H1 (cell line): ENCODE results near the gene RHOT1. TPM values are rescaled to one million over a fixed set of nuclear protein-coding genes. Genes with fewer than 3 reads are reported as not detected.
"Not testable (repeated sequence)": the region's sequence is repeated elsewhere in the genome, so short reads cannot be mapped to it uniquely, and the experiment has no call there.

Experiments used
- CTCF ChIA-PET: fragments of 300-600 bp; sonication (Branson Sonifier 250); formaldehyde crosslinking; loops from one replicate; lab custom pipeline; 2021; ENCODE audit not compliant: partially characterized antibody; lab: Charles Lee
- POLR2A ChIA-PET: fragments of 300-600 bp; sonication (Branson Sonifier 250); formaldehyde crosslinking; loops from one replicate; lab custom pipeline; 2021; ENCODE audit warnings: inconsistent platforms; ENCODE audit not compliant: partially characterized antibody; lab: Charles Lee
- DNase-seq, 2 experiments: peaks; one replicate each; pipeline versions ENCODE4 v3.0.0 to v3.0.0-alpha.2; 2010 to 2022; ENCODE audit warnings: low spot score in 2 of 2, low read depth in 1 of 2, mixed read lengths in 1 of 2
- FAIRE-seq: peaks from 2 replicates; lab custom pipeline; 2011; peaks lifted over from hg19 to GRCh38; lab: Jason Lieb, UNC
- H2AFZ ChIP-seq: 2 replicates; pipeline ENCODE4 v1.8.1; 2012; ENCODE audit warnings: low read length, inconsistent platforms
- H2AK5ac ChIP-seq: 2 replicates; pipeline ENCODE4 v1.6.1; 2013; ENCODE audit warnings: low read depth, low read length
- H2BK120ac ChIP-seq: replicated peaks from 2 replicates; pipeline ENCODE3; 2013; ENCODE audit warnings: low read depth, low read length, inconsistent platforms
- H2BK12ac ChIP-seq: 2 replicates; pipeline ENCODE4 v1.6.1; 2013; ENCODE audit warnings: low read depth, low read length
- H2BK15ac ChIP-seq: 2 replicates; pipeline ENCODE4 v1.6.1; 2013; ENCODE audit warnings: low read length
- H2BK20ac ChIP-seq: 2 replicates; pipeline ENCODE4 v1.6.1; 2013; ENCODE audit warnings: low read length
- H2BK5ac ChIP-seq: 2 replicates; pipeline ENCODE4 v1.6.1; 2013; ENCODE audit warnings: low read depth, low read length
- H3K14ac ChIP-seq: 2 replicates; pipeline ENCODE4 v1.6.1; 2013; ENCODE audit warnings: inconsistent platforms; ENCODE audit not compliant: insufficient read length
- H3K18ac ChIP-seq: 2 replicates; pipeline ENCODE4 v1.6.1; 2013; ENCODE audit warnings: low read length; ENCODE audit errors: extremely low read depth
- H3K23ac ChIP-seq: 2 replicates; pipeline ENCODE4 v1.6.1; 2013; ENCODE audit warnings: inconsistent platforms; ENCODE audit not compliant: insufficient read length
- H3K23me2 ChIP-seq: 2 replicates; pipeline ENCODE4 v1.6.1; 2013; ENCODE audit warnings: low read depth, low read length
- H3K27ac ChIP-seq: 2 replicates; pipeline ENCODE4 v1.6.1; 2011; ENCODE audit warnings: low read depth, low read length, inconsistent platforms
- H3K27me3 ChIP-seq, 4 experiments: replicated peaks in 1 of 4; 1 replicate in 1 of 4; 2 replicates in 3 of 4; pipeline versions ENCODE4 v1.6.1 to v1.8.1; 2011 to 2013; ENCODE audit warnings: low read length in 3 of 4, mild to moderate bottlenecking in 3 of 4, inconsistent platforms in 2 of 4, mixed read lengths in 2 of 4, moderate library complexity in 1 of 4; ENCODE audit not compliant: control insufficient read depth in 3 of 4, insufficient read depth in 3 of 4; ENCODE audit errors: extremely low read depth in 1 of 4
- H3K36me3 ChIP-seq, 4 experiments: 2 replicates each; pipeline versions ENCODE4 v1.6.1 to v1.8.1; 2011 to 2013; ENCODE audit warnings: mild to moderate bottlenecking in 4 of 4, low read length in 3 of 4, moderate library complexity in 2 of 4, control low read depth in 1 of 4, inconsistent platforms in 1 of 4; ENCODE audit not compliant: insufficient read depth in 4 of 4, control insufficient read depth in 2 of 4
- H3K4ac ChIP-seq: replicated peaks from 2 replicates; pipeline ENCODE3; 2013; ENCODE audit warnings: low read length, low read depth, mixed read lengths, inconsistent platforms; ENCODE audit not compliant: insufficient read length
- H3K4me1 ChIP-seq, 4 experiments: replicated peaks in 1 of 4; 1 replicate in 1 of 4; 2 replicates in 3 of 4; pipeline versions ENCODE4 v1.6.1 to v1.8.1; 2011 to 2013; ENCODE audit warnings: low read length in 3 of 4, inconsistent platforms in 2 of 4, mixed read lengths in 1 of 4; ENCODE audit not compliant: insufficient read depth in 4 of 4, control insufficient read depth in 3 of 4
- H3K4me2 ChIP-seq, 2 experiments: 2 replicates each; pipeline versions ENCODE4 v1.6.1 to v1.8.1; 2011 to 2013; ENCODE audit warnings: low read depth in 2 of 2, low read length in 2 of 2, control low read depth in 1 of 2, inconsistent platforms in 1 of 2, mild to moderate bottlenecking in 1 of 2; ENCODE audit not compliant: insufficient read depth in 1 of 2
- H3K4me3 ChIP-seq, 4 experiments: fragments of 200-600, 300-600 bp in 1 of 4; sonication (generic), shearing (Covaris generic), sonication (Bioruptor Twin) in 1 of 4; 2 replicates each; pipeline versions ENCODE4 v1.5.1 to v1.8.1; 2011 to 2016; ENCODE audit warnings: low read length in 4 of 4, low read depth in 3 of 4, control low read depth in 2 of 4, inconsistent platforms in 2 of 4, mild to moderate bottlenecking in 2 of 4, mixed read lengths in 1 of 4, moderate library complexity in 1 of 4; ENCODE audit not compliant: insufficient read depth in 2 of 4; ENCODE audit errors: extremely low read depth in 1 of 4
- H3K56ac ChIP-seq: replicated peaks from 2 replicates; pipeline ENCODE3; 2013; ENCODE audit warnings: low read depth, mild to moderate bottlenecking, mixed read lengths, low read length, inconsistent platforms; ENCODE audit not compliant: insufficient read length
- H3K79me1 ChIP-seq: 2 replicates; pipeline ENCODE4 v1.6.1; 2013; ENCODE audit warnings: low read depth, low read length, control low read depth
- H3K79me2 ChIP-seq, 2 experiments: 2 replicates each; pipeline versions ENCODE4 v1.6.1 to v1.8.1; 2012 to 2013; ENCODE audit warnings: low read length in 2 of 2, mild to moderate bottlenecking in 2 of 2, inconsistent platforms in 1 of 2; ENCODE audit not compliant: insufficient read depth in 2 of 2, control insufficient read depth in 1 of 2
- H3K9ac ChIP-seq, 4 experiments: replicated peaks in 1 of 4; 1 replicate in 1 of 4; 2 replicates in 3 of 4; pipeline versions ENCODE4 v1.6.1 to v1.8.1; 2011 to 2013; ENCODE audit warnings: low read depth in 3 of 4, low read length in 3 of 4, control low read depth in 2 of 4, mild to moderate bottlenecking in 2 of 4, moderate library complexity in 2 of 4, inconsistent platforms in 1 of 4; ENCODE audit errors: extremely low read depth in 1 of 4
- H3K9me3 ChIP-seq, 2 experiments: 2 replicates each; pipeline versions ENCODE4 v1.6.1 to v1.8.1; 2012 to 2013; ENCODE audit warnings: mild to moderate bottlenecking in 2 of 2, moderate library complexity in 2 of 2, control low read depth in 1 of 2, inconsistent platforms in 1 of 2, low read depth in 1 of 2, low read length in 1 of 2, mixed read lengths in 1 of 2; ENCODE audit not compliant: insufficient read depth in 2 of 2
- H4K20me1 ChIP-seq, 2 experiments: replicated peaks in 1 of 2; 2 replicates each; pipeline versions ENCODE3 to v1.8.1; 2011 to 2013; ENCODE audit warnings: inconsistent platforms in 2 of 2, low read length in 2 of 2, mild to moderate bottlenecking in 1 of 2; ENCODE audit not compliant: insufficient read depth in 2 of 2, control insufficient read depth in 1 of 2
- H4K5ac ChIP-seq: 2 replicates; pipeline ENCODE4 v1.6.1; 2013; ENCODE audit warnings: low read length, low read depth, mixed read lengths, inconsistent platforms; ENCODE audit not compliant: insufficient read length
- H4K8ac ChIP-seq: 2 replicates; pipeline ENCODE4 v1.8.0; 2013; ENCODE audit warnings: mild to moderate bottlenecking, moderate library complexity, low read length, inconsistent platforms; ENCODE audit not compliant: insufficient read depth; ENCODE audit errors: extremely low read depth
- H4K91ac ChIP-seq: replicated peaks from 2 replicates; pipeline ENCODE3; 2013; ENCODE audit warnings: low read length, mixed read lengths, inconsistent platforms; ENCODE audit not compliant: insufficient read length
- WGBS, 2 experiments: shearing (Covaris generic) in 1 of 2; methylation state at CpG; one replicate each; pipeline versions ENCODE4 v1.1.6 to v1.1.7; 2013 to 2015; ENCODE audit warnings: low lambda C conversion rate in 2 of 2, mixed read lengths in 2 of 2, inconsistent platforms in 1 of 2, low coverage in 1 of 2, missing lambda C conversion rate in 1 of 2; ENCODE audit not compliant: insufficient replicate concordance in 2 of 2, insufficient coverage in 1 of 2, insufficient read length in 1 of 2; ENCODE audit errors: extremely low coverage in 1 of 2, missing lambda C conversion rate in 1 of 2; 5-methylcytosine and 5-hydroxymethylcytosine counted together
- polyA plus RNA-seq, 7 experiments: library from polyadenylated mRNA; depleted of rRNA in 3 of 7; stranded (reverse) in 5 of 7; unstranded in 2 of 7; fragments of >200 nt in 5 of 7; fragments of 200-250 nt in 2 of 7; gene quantifications; 1 replicate in 5 of 7; 2 replicates in 1 of 7; 4 replicates in 1 of 7; pipeline versions ENCODE4 v1.2.1 to v1.2.3, GENCODE V29; 2011 to 2013; ENCODE audit warnings: missing spikeins in 2 of 7, mixed read lengths in 2 of 7
- total RNA-seq: library from RNA; stranded (reverse); fragmentation: NEBNext Ultra II Directional; extraction: Animal tissue kit (Norgen Biotek cat#: 25700); gene quantifications from 2 replicates; pipeline ENCODE4 v1.2.1, GENCODE V29; 2021

The RHOT1 gene
- total and polyA plus RNA-seq, 2 of the 8 experiments (the other 6 are each of a cell fraction or from before 2014, with no cell fraction given): 34.2 to 38.2 TPM

- H3K79me1 ChIP-seq, H3K23ac ChIP-seq, H3K27ac ChIP-seq, H3K79me2 ChIP-seq, H4K20me1 ChIP-seq, H3K4me1 ChIP-seq, H4K91ac ChIP-seq, H4K8ac ChIP-seq, H3K18ac ChIP-seq, H2BK12ac ChIP-seq, H3K9ac ChIP-seq, H3K27me3 ChIP-seq, DNase-seq, H3K23me2 ChIP-seq, H2AFZ ChIP-seq, FAIRE-seq, H3K4me3 ChIP-seq, H2BK15ac ChIP-seq, H3K4me2 ChIP-seq, H2AK5ac ChIP-seq, H3K4ac ChIP-seq, H3K14ac ChIP-seq, POLR2A ChIA-PET, H4K5ac ChIP-seq, H2BK5ac ChIP-seq, H2BK120ac ChIP-seq, H2BK20ac ChIP-seq, H3K56ac ChIP-seq: not testable (repeated sequence)
- Histone ChIP-seq H3K36me3 (peaks cover 3 to 54% (median 28%) of the 10 kb centered on the region in 4 experiments; a peak in 6 of 8 replicates), H3K9me3 (peaks cover 4 to 28% of the 10 kb centered on the region in 2 experiments)
- CTCF ChIA-PET: interaction anchor here (0.9 kb wide), 1 partner anchor 12 kb away, joined by 3 read pairs; no protein-coding TSS in a partner anchor
- 89% methylated on average over 2 of the region's 2 CpGs; no CpG with 5 or more reads in 1 of the 2 experiments for WGBS, 2 experiments
Observed at GRCh38 chr17:32180262-32180661, 38.0 kb downstream of the RHOT1 start.
